NCI-H2196 (cell line): Measurements from ENCODE around the gene WDR20.

ENCODE experiments used
- DNase-seq: peaks from one replicate; lab custom pipeline; 2025; ENCODE audit not compliant: unreplicated experiment; lab: John Stamatoyannopoulos, UW

WDR20 gene

GRCh38 chr14:102215576-102216250 lies 76.0 kb downstream of the WDR20 start:
- DNase-seq: no peak

DNA sequence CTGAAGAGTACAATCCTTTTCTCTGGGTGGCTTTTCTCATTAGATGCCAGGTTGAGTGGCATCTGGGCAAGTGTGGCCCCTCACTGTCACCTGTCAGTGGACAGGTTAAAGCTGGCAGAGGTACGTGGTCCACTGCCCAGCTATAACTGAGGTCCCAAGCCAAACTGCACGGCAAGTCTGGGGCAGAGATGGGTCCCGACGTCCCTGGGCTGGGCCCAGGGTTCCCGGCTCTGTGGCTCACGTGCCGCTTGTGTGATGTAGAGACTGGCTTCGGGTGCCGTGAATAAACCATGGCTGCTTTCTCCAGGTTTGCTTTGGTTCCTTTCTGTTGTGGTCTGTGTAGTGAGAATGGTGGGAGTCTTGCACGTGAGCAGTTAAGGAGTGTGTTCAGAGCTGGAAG lies 77.7 kb downstream of the WDR20 start:
- DNase-seq: no peak

DNA sequence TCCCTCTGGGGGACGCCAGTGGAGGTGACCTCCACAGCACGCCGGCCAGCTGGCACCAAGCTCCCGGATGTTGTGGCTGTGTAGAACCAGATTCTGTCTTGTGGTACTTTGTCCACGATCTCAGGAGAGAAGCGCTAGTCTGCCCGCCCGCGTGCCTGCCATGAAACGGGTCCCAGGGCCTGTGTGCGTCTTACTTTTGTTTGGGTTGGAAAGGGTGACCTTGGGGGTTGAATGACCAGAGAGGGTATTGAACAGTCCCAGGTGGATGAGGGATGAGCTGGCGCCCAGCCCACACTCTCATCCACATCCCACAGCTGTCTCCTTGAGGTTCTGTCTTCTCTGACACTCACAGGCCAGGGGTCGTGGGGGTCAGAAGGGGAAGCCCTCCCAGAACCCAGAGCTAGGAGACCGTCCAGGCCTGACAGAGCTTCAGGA lies 78.3 kb downstream of the WDR20 start:
- no peak for DNase-seq

- DNase-seq: no peak
These were observed 79.0 kb downstream of the WDR20 start for GRCh38 chr14:102218688-102219087.

- no peak for DNase-seq
These were observed 79.6 kb downstream of the WDR20 start for GRCh38 chr14:102219316-102219715.

- DNase-seq: no peak
These were observed 80.3 kb downstream of the WDR20 start for GRCh38 chr14:102220031-102220430.

DNA sequence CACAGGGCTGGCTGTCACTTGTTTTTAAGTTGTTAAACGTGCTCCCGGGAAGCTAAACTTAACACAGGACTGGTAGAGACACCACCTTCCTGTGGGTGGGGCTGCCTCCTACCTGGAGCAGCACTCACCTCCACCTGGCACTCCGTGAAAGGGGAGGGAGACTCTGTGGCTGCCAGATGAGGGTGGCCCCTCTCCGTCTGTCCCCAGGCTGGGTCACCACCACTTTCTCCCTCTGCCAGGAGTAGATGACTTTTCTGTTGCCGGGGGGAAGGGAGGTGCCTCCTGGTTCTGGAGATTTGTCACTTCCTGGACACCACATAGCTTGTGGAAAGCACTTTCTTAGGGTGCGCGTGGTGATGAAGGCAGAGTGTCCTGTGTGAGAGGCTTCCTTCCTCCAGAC lies 81.3 kb downstream of the WDR20 start:
- no peak for DNase-seq

GRCh38 chr14:102222009-102222575 lies 82.4 kb downstream of the WDR20 start:
- no peak for DNase-seq

- no peak for DNase-seq
These were observed 83.1 kb downstream of the WDR20 start for GRCh38 chr14:102222751-102223150.

DNA sequence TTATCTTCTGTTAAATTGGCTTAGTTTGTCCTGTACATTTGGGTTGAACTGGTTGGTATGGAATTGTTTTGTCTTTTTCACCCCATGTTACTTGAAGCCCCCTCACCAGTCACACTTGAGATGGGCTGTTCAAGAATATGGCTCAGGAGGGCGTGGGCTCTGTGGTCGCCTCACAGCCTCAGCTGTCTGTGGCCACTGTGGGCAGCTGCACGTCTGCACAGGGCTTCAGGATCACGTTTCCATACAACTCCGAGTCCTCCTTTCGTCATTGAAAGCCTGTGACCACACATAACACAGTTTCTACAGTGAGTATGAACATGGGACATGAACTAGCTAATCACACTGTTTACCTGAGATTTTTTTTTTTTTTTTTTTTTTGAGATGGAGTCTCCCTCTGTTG lies 84.0 kb downstream of the WDR20 start:
- DNase-seq: no peak

DNA sequence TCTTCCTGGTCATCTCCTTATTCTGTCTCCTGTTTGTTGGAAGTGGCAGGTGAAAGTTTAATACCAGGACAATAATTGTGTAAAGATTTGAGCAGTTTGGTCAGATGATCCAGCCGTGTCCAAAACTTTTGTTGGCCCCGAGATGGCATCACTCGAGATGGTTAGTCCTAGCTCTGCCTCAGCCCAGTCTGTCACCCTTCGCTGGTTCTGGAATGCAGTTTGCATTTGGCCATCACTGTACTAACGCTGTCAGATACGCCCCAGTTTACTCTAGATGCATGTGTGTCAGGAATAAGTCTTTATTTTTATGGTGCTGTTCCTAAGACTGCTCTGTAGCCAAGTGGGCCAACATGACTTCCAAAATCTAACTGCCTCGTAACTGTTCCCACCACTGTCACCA lies 85.7 kb downstream of the WDR20 start:
- DNase-seq: no peak

GRCh38 chr14:102225936-102226335 lies 86.2 kb downstream of the WDR20 start:
- no peak for DNase-seq

DNA sequence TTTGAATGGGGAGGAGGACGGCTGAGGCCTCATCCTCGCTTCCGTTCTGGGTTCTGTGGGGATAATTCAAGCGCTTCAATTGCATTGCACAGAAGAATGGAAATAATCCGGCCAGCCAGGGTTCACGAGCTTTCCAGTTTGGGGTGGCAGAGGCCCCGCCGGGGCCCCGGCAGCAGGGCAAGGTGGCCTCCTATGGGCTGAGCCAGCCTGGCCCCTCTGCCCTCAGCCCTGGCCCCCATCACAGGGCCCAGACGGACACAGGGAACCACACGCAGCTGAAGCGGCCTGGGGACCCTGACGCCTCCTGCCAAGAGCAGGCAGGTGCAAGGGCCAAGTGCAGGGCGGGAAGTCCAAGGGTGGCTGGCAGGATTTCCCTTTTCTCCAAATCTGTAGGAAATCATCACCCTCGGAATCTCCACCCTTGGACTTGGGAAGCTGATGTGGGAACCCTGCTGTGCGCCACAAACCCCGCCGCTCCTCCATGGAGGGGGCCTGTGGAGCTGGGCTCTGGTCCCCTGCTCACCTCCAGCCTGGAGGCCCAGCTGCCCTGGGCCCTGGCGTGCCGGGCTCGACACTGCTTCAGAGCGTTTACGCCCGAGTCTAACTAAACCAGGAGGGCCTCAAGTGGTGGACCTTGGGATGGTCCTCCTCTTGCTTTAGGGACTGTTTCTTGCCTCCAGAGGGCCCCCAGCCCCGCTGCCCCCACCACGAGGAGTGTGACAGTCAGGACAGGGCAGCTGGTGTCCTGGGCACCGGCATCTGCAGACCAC lies 86.8 kb downstream of the WDR20 start:
- DNase-seq: no peak

DNA sequence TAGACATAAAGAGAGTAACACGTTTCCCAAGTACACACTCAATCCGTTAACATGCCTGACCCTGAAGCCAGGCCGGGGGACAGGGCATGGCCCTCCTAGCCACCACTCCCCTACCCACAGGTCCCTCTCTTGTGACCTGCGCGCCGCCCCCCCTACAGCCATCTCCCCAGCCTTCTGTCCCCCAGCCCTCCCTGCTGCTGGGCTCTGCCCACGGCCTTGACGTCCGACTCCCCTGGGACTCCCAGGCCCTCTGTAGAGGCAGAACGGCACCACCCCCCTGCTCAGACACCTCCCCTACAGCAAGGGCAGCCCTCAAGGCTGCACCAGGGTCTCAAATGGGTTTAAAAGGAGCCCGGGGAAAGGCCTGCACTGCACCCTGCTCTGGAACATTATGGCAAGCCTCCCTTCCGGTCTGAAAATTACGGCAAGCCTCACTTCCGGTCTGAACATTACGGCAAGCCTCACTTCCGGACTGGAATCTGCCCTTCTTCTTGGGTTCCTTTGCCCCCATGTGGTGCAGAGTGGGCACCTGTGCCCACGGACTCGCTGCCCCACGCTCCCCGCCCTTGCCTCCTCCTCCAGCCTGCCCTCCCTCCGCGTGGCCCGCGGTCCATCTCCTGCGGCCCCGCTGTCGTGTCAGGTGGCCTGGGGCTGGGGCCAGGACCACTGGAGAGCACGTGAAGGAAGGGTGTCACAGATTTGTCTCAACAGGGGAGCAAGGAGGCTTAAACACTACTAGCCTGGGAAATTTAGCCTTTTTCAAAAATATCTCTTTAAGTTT lies 87.7 kb downstream of the WDR20 start:
- DNase-seq: no peak

GRCh38 chr14:102229071-102229738 lies 89.5 kb downstream of the WDR20 start:
- no peak for DNase-seq

DNA sequence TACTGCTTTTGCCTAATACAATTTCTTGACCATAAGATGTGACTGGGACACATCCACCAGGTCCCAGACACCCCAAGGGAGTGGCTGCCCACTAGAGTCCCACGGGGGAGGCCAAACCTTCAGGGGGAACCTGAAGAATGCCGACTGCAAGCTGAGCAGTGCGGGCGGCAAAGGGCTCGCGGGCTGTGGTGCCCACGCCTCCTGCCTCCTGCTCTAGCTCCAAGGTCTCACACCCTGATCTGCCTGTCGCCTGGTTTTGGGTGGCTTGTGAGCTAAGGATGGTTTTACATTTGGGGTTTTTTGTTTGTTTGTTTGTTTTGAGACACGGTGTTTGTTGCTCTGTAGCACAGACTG lies 90.0 kb downstream of the WDR20 start:
- no peak for DNase-seq

DNA sequence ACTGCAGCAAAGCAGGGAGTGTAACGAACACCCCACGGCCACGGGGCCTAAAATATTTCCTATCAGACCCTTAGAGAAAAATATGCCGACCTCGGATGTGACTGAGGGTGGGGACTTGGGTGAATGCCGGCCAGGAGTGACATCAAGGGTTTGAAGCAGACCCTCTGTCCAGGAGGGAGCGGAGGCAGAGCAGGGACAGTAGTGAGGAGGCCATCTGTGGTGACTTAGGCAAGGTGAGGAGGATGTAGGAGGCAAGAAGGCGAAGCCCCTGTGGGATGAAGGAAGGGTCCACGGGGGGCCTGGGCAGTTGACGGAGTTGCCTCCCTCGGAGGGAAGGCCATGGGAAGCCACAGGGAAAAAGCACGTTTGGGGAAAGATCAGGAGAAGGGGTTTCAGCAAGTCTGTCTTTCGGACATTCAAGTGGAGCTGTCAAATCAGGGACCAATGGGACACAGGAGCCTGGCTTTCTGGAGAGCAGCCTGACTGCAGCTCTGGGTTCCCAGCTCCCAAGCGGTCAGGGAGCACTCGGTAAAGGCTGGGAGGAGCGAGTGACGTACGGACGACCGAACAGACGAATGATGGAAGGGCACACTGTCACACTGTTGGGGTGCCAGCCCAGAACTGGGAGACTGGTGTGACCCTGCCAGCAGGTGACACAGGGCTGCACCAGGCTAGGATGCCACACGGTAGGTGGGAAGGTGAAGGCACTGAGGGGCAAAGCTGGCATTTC lies 90.9 kb downstream of the WDR20 start:
- no peak for DNase-seq

- DNase-seq: no peak
These were observed 92.0 kb downstream of the WDR20 start for GRCh38 chr14:102231476-102232347.

DNA sequence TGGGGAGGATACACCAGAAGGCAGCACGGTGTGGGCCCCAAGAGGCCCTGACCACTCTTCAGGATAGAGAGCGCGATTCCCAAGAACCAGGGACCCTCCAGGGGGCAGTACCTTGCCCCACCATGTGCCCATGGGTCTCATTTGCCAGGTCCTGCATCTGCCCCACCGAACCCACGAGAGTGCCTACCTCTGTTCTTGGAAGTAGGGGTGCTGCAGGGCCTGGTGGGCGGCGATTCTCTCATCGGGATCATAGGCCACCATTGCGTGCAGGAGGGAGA lies 92.6 kb downstream of the WDR20 start:
- DNase-seq: no peak

- DNase-seq: no peak
These were observed 93.4 kb downstream of the WDR20 start for GRCh38 chr14:102233081-102233480.
